ENCODE results near the gene ORAI2.

ORAI2 gene

GRCh38 chr7:102412548-102412947 lies 20.8 kb upstream of the ORAI2 start:
- Histone ChIP-seq H3K4me3 (ENCODE audit: low read depth, low read length, poor library complexity, severe bottlenecking) (no peak overlapping the region), H3K9me2 (ENCODE audit: low read depth, low read length) (no peaks in the 10 kb centered on the region), H2AFZ (ENCODE audit: low read length) (no peak overlapping the region), H3K36me3 (ENCODE audit: insufficient read depth, low read length) (peaks cover 95% of the 10 kb centered on the region), H3K9ac (ENCODE audit: low read length) (no peak overlapping the region; the same call in 1 of the 2 replicates), H3K4me2 (ENCODE audit: low read length) (no peak overlapping the region), H3K9me3 (ENCODE audit: low read length) (peaks cover 10% of the 10 kb centered on the region), H3F3A (ENCODE audit: insufficient read depth, low read length) (no peaks in the 10 kb centered on the region), H3K27ac (ENCODE audit: low read depth, low read length, poor library complexity, severe bottlenecking) (peak overlapping the region; percentile 33), H3K4me1 (ENCODE audit: insufficient read depth, low read length, severe bottlenecking) (peaks cover 44% of the 10 kb centered on the region), H3K79me2 (ENCODE audit: insufficient read depth, low read length) (no peaks in the 10 kb centered on the region; the same call in 1 of the 2 replicates), H3K27me3 (ENCODE audit: insufficient read depth, low read length) (no peaks in the 10 kb centered on the region), H4K20me1 (ENCODE audit: insufficient read depth, low read length) (no peaks in the 10 kb centered on the region)
- TF ChIP-seq EZH2 (IDR thresholded peaks at IDR 0.05; ENCODE audit: borderline replicate concordance, low read length) (no peak), CTCF (IDR thresholded peaks at IDR 0.05; ENCODE audit: low read length) (peak; percentile 92)

GRCh38 chr7:102413091-102413490 lies 20.3 kb upstream of the ORAI2 start:
- H3K27me3 ChIP-seq (ENCODE audit: insufficient read depth, low read length), result no peaks in the 10 kb centered on the region
- no peak overlapping the region for H3K4me2 ChIP-seq (ENCODE audit: low read length)
- TF ChIP-seq CTCF (IDR thresholded peaks at IDR 0.05; ENCODE audit: low read length) (no peak), EZH2 (IDR thresholded peaks at IDR 0.05; ENCODE audit: borderline replicate concordance, low read length) (no peak)
- no peak overlapping the region; the same call in 1 of the 2 replicates for H3K9ac ChIP-seq (ENCODE audit: low read length)
- no peaks in the 10 kb centered on the region; the same call in 1 of the 2 replicates for H3K79me2 ChIP-seq (ENCODE audit: insufficient read depth, low read length)
- H3K36me3 ChIP-seq (ENCODE audit: insufficient read depth, low read length), result peaks cover 93% of the 10 kb centered on the region
- no peaks in the 10 kb centered on the region for H4K20me1 ChIP-seq (ENCODE audit: insufficient read depth, low read length)
- H3K9me2 ChIP-seq (ENCODE audit: low read depth, low read length), result no peaks in the 10 kb centered on the region
- H3K9me3 ChIP-seq (ENCODE audit: low read length), result peaks cover 10% of the 10 kb centered on the region
- H3K4me1 ChIP-seq (ENCODE audit: insufficient read depth, low read length, severe bottlenecking), result peaks cover 38% of the 10 kb centered on the region
- no peaks in the 10 kb centered on the region for H3F3A ChIP-seq (ENCODE audit: insufficient read depth, low read length)
- H3K27ac ChIP-seq (ENCODE audit: low read depth, low read length, poor library complexity, severe bottlenecking), result peak overlapping the region; percentile 33
- H2AFZ ChIP-seq (ENCODE audit: low read length), result no peak overlapping the region
- H3K4me3 ChIP-seq (ENCODE audit: low read depth, low read length, poor library complexity, severe bottlenecking), result no peak overlapping the region

DNA sequence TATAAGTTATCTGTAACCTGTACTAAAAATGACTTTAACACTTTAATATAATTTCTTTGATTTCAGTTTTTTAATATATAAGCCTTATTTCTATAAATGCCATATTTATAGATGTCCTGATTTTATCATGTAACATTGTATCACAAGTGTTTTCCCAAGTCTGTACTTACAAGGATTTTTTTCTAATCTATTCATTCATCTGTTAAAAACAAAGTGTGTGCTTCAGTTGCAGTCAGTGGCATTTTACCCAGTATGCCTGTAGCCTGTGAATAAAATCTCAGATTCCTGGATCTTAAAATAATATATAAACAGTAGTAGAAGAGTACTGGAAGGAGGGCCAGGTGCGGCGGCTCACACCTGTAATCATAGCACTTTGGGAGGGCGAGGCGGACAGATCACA lies 19.8 kb upstream of the ORAI2 start:
- Histone ChIP-seq H3K27ac (ENCODE audit: low read depth, low read length, poor library complexity, severe bottlenecking) (no peak overlapping the region), H3K9ac (ENCODE audit: low read length) (no peak overlapping the region), H3K79me2 (ENCODE audit: insufficient read depth, low read length) (no peaks in the 10 kb centered on the region; the same call in 1 of the 2 replicates), H3K9me3 (ENCODE audit: low read length) (peaks cover 10% of the 10 kb centered on the region), H3K4me2 (ENCODE audit: low read length) (no peak overlapping the region), H2AFZ (ENCODE audit: low read length) (no peak overlapping the region), H3K27me3 (ENCODE audit: insufficient read depth, low read length) (no peaks in the 10 kb centered on the region), H4K20me1 (ENCODE audit: insufficient read depth, low read length) (no peaks in the 10 kb centered on the region), H3K4me1 (ENCODE audit: insufficient read depth, low read length, severe bottlenecking) (peaks cover 37% of the 10 kb centered on the region), H3K4me3 (ENCODE audit: low read depth, low read length, poor library complexity, severe bottlenecking) (no peak overlapping the region), H3F3A (ENCODE audit: insufficient read depth, low read length) (no peaks in the 10 kb centered on the region), H3K9me2 (ENCODE audit: low read depth, low read length) (no peaks in the 10 kb centered on the region), H3K36me3 (ENCODE audit: insufficient read depth, low read length) (peaks cover 93% of the 10 kb centered on the region)
- TF ChIP-seq EZH2 (IDR thresholded peaks at IDR 0.05; ENCODE audit: borderline replicate concordance, low read length) (no peak), CTCF (IDR thresholded peaks at IDR 0.05; ENCODE audit: low read length) (no peak)

Measured in OCI-LY1 (cell line).